Bronchial smooth muscle cell (primary cell): Measurements from ENCODE around the gene RLN2. TPM values are rescaled to one million over a fixed set of nuclear protein-coding genes. Genes with fewer than 3 reads are reported as not detected.

Experiments used
- total RNA-seq: library from RNA; depleted of rRNA; stranded (reverse); fragments of >200 nt; gene quantifications from 2 replicates; pipeline ENCODE4 v1.2.1, GENCODE V29; 2014

Gene RLN2, protein sequence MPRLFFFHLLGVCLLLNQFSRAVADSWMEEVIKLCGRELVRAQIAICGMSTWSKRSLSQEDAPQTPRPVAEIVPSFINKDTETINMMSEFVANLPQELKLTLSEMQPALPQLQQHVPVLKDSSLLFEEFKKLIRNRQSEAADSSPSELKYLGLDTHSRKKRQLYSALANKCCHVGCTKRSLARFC
- total RNA-seq, result not detected in 2 replicates

DNA sequence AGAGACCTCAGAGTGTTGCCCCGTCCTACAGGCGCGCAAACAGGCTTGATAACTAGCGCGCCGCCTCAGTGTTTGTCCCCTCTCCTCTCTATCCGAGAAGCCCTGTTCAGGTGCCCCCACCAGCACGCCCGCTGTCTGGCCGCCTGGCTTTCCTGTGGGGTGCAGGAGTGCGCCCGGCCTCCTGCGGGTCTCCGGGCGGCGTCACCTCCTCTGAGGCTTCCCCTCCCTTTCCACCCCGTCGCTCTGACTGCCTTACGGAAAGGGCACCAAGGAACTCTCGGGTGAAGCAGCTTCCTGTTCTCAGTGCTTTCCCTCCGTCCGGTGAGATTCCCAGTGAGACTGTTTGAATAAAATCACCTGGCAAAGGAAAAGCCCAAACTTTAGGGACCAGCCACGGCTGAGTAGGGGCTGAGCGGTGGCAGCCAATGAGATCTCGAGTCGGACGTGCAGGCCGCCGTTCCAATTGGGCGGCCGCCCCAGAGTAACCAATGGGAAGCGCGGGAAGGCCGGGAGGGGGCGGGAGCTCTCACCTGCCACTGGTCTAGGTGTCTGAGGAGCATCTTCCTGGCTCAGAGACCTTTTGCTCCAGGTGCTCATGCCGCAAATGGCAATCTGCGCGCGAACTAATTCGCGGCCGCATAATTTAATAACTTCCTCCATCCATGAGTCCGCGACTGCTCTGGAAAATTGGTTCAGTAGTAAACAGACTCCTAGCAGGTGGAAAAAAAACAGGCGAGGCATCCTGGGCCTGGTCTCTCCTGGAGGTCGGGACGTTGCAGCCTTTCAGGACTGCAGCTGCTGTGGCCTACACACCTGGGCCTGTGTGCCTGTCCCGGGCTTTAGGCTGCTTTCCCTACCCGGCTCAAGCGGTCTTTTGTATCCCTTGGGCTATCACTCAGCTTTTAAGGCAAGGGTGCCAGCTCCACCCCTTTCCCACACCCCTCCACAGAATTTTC, at the start of gene RLN2:
RLN2 (minus strand) TSS at position 877 of the 956 bp plus-strand sequence; CDS start at position 741, 136 bp downstream.

DNA sequence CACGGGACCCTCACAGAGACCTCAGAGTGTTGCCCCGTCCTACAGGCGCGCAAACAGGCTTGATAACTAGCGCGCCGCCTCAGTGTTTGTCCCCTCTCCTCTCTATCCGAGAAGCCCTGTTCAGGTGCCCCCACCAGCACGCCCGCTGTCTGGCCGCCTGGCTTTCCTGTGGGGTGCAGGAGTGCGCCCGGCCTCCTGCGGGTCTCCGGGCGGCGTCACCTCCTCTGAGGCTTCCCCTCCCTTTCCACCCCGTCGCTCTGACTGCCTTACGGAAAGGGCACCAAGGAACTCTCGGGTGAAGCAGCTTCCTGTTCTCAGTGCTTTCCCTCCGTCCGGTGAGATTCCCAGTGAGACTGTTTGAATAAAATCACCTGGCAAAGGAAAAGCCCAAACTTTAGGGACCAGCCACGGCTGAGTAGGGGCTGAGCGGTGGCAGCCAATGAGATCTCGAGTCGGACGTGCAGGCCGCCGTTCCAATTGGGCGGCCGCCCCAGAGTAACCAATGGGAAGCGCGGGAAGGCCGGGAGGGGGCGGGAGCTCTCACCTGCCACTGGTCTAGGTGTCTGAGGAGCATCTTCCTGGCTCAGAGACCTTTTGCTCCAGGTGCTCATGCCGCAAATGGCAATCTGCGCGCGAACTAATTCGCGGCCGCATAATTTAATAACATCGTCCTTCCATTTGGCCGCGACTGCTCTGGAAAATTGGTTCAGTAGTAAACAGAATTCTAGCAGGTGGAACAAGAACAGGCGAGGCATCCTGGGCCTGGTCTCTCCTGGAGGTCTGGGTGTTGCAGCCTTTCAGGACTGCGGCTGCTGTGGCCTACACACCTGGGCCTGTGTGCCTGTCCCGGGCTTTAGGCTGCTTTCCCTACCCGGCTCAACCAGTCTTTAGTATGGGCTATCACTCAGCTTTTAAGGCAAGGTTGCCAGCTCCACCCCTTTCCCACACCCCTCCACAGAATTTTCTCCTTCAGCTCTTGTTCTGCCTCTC, 34.8 kb upstream of the RLN2 start, which contains the start of gene RLN1:
RLN1 (minus strand) TSS at position 885 of the 990 bp plus-strand sequence; CDS start at position 755, 130 bp downstream.

Other genes starting within 250 kb of the RLN2 start
- not detected in 2 replicates for gene INSL6, start 119.1 kb downstream of the RLN2 start, total RNA-seq
- not detected in 2 replicates for gene INSL4, start 73.3 kb downstream of the RLN2 start, total RNA-seq
- not detected in 2 replicates for gene RLN1, start 35.2 kb upstream of the RLN2 start, total RNA-seq
- gene PLGRKT, start 133.2 kb upstream of the RLN2 start, total RNA-seq, result 9.0 and 11.5 TPM in 2 replicates
- 1.1 and 1.6 TPM in 2 replicates for gene CD274, start 145.8 kb upstream of the RLN2 start, total RNA-seq
- gene PDCD1LG2, start 205.8 kb upstream of the RLN2 start, total RNA-seq, result 1.9 and 2.7 TPM in 2 replicates